CD4-positive, alpha-beta T cell (primary cell): ENCODE results near the gene CXCL16. TPM values are rescaled to one million over a fixed set of nuclear protein-coding genes. Genes with fewer than 3 reads are reported as not detected.

Experiments used
- ATAC-seq: fragments of 200-7000 bp; cut with Tn5 transposase; one replicate; pipeline ENCODE4 v1.10.0; 2022; ENCODE audit warnings: mild to moderate bottlenecking; ENCODE audit not compliant: poor library complexity
- CTCF ChIA-PET: fragments of 350-600 bp; sonication (Branson Sonifier 250); formaldehyde crosslinking; loops from one replicate; lab custom pipeline; 2021; ENCODE audit warnings: antibody characterized with exemption, inconsistent platforms; lab: Charles Lee
- POLR2A ChIA-PET: fragments of 350-600 bp; sonication (Branson Sonifier 250); formaldehyde crosslinking; loops from one replicate; lab custom pipeline; 2021; ENCODE audit warnings: antibody characterized with exemption, inconsistent platforms; lab: Charles Lee
- DNase-seq, 14 experiments: peaks; one replicate each; pipeline ENCODE4 v3.0.0-alpha.2; 2013 to 2020; ENCODE audit warnings: mixed read lengths in 2 of 14
- H3K27ac ChIP-seq, 2 donors: one replicate each; pipeline versions ENCODE4 v1.5.1 to v1.7.0; 2013; ENCODE audit warnings: low read length in 2 of 2, low read depth in 1 of 2, mild to moderate bottlenecking in 1 of 2
- H3K27me3 ChIP-seq, 2 experiments: 1 replicate in 1 of 2; 2 replicates in 1 of 2; pipeline versions ENCODE4 v1.6.1 to v1.7.0; 2013; ENCODE audit warnings: low read length in 2 of 2, control low read depth in 1 of 2, mild to moderate bottlenecking in 1 of 2, moderate library complexity in 1 of 2; ENCODE audit not compliant: insufficient read depth in 2 of 2, control insufficient read depth in 1 of 2
- H3K36me3 ChIP-seq: one replicate; pipeline ENCODE4 v1.6.1; 2013; ENCODE audit warnings: low read length, control low read depth; ENCODE audit not compliant: insufficient read depth
- H3K4me1 ChIP-seq: one replicate; pipeline ENCODE4 v1.6.1; 2013; ENCODE audit warnings: low read length, control low read depth; ENCODE audit not compliant: insufficient read depth
- H3K4me3 ChIP-seq: one replicate; pipeline ENCODE4 v1.5.1; 2013; ENCODE audit warnings: mild to moderate bottlenecking, low read length, moderate library complexity
- H3K9me3 ChIP-seq, 2 experiments: 1 replicate in 1 of 2; 2 replicates in 1 of 2; pipeline versions ENCODE4 v1.6.1 to v1.7.0; 2013; ENCODE audit warnings: low read length in 2 of 2, mild to moderate bottlenecking in 2 of 2, control low read depth in 1 of 2, moderate library complexity in 1 of 2; ENCODE audit not compliant: control insufficient read depth in 1 of 2, insufficient read depth in 1 of 2
- H3K27ac Mint-ChIP-seq: one replicate; pipeline ENCODE4 v1.8.0; 2020; ENCODE audit warnings: mixed read lengths
- H3K27me3 Mint-ChIP-seq: one replicate; pipeline ENCODE4 v1.8.0; 2021; ENCODE audit warnings: mixed read lengths
- H3K36me3 Mint-ChIP-seq: one replicate; pipeline ENCODE4 v1.8.0; 2021; ENCODE audit warnings: low read depth, mixed read lengths
- H3K4me1 Mint-ChIP-seq: one replicate; pipeline ENCODE4 v1.8.0; 2021; ENCODE audit warnings: low read depth, mixed read lengths
- H3K4me3 Mint-ChIP-seq: one replicate; pipeline ENCODE4 v1.8.0; 2020; ENCODE audit warnings: mild to moderate bottlenecking, mixed read lengths
- H3K9me3 Mint-ChIP-seq: one replicate; pipeline ENCODE4 v1.8.0; 2020; ENCODE audit warnings: mixed read lengths
- CTCF ChIP-seq: fragments of 200-600 bp; IDR thresholded peaks from one replicate; pipeline ENCODE4 v1.8.0; 2022; ENCODE audit warnings: antibody characterized with exemption, mild to moderate bottlenecking
- intact Hi-C, 2 experiments: fragments of 100-400 bp; cut with DNase I in 1 of 2; cut with micrococcal nuclease in 1 of 2; formaldehyde crosslinking; loops; one replicate each; pipeline versions ENCODE4 v1.15.1 to v1.9.0; 2023 to 2025; cut with DNase I, micrococcal nuclease
- total RNA-seq, 174 experiments: library from RNA in 2 of 174; stranded (reverse) in 2 of 174; gene quantifications; one replicate each; pipeline ENCODE4 v1.2.3 and lab custom pipeline; 2021 to 2026

Gene CXCL16
- total RNA-seq, 2 experiments from 2014 or later: 24.8 to 25.8 TPM

GRCh38 chr17:4740025-4740351 lies 260 bp upstream of the CXCL16 start:
- DNase-seq (no peak), ATAC-seq (no peak)
- Histone ChIP-seq H3K27ac (no peak overlapping the region), H3K4me3 (peak overlapping the region; percentile 72), H3K27me3 (peaks cover 6 to 22% of the 10 kb centered on the region in 2 experiments), H3K9me3 (peaks cover 0 to 5% of the 10 kb centered on the region in 2 experiments), H3K4me1 (peaks cover 29% of the 10 kb centered on the region), H3K36me3 (no peaks in the 10 kb centered on the region)
- Mint-ChIP-seq H3K4me1 (peaks cover 23% of the 10 kb centered on the region), H3K27ac (peak overlapping the region; percentile 73), H3K4me3 (peak overlapping the region; percentile 88), H3K27me3 (peaks cover 26% of the 10 kb centered on the region), H3K9me3 (no peaks in the 10 kb centered on the region), H3K36me3 (peaks cover 3% of the 10 kb centered on the region)
- POLR2A ChIA-PET: interaction anchor here (0.7 to 1.7 kb wide), 4 partner anchors 8 to 56 kb away, joined by 3 to 4 read pairs (median 4); partner anchors contain the start of gene PSMB6
- intact Hi-C loops: no loop called here
- CTCF ChIA-PET: interaction anchor here (1.0 to 1.8 kb wide), 2 partner anchors 30 kb away, joined by 3 to 10 read pairs; partner anchors contain the start of gene ARRB2
- no peak for TF ChIP-seq CTCF

DNA sequence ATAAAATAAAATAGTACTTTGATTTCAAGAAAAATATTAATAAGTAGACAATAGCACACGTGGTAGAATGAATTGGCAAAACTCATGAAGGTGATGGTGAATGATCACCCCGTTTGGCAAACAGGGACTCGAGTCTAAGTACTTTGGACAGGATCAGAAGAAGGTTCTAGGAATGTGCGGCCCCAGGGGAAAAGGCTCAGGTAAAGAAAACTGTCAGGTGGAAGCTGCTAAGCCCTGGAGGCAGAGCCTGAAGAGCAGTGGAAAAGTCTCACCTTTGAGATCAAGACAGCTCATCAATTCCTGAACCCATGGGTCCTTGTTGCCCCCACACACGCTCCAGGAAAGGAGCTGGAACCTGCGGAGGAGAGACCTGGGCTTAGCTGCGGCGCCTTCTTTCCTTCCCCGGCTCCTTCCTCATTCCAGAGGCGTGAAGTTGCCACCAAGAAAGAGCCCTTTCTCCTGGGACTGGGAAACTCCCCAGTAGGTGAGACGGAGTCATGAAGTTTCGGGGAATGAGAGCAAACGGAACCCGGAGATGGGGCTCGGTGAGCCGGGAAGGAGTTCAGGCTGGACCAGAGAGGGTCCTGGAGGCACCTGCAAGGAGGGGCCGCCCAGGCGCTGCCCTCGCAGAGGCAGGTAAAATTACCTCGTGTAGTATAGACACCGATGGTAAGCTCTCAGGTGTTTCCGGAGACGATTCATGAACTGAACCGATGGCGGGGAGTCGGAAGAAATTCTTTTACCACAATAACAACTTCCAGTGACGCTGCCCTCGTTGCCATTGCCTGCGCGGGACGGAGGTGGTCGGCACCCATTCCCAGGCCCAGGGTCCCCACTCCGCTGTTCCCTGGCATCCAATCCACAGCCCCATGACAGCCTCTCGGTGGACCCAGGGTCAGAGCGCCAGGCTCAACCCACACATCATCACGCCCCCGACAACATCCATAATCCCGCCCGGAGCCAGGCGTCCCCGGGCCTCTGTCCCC lies 1.3 kb downstream of the CXCL16 start:
- peak in 7 of 14 experiments; percentile 18 to 68 (median 35) for DNase-seq
- CTCF ChIA-PET: interaction anchor here (1.7 to 1.8 kb wide), 2 partner anchors 28 to 52 kb away, joined by 6 to 10 read pairs; partner anchors contain the start of gene ARRB2
- peaks cover 26% of the 10 kb centered on the region for H3K4me1 ChIP-seq
- intact Hi-C loops: loop anchor here in 1 of 2 experiments (5.0 kb wide), 1 partner anchor 36 kb away; the partner anchor contains the start of gene PELP1
- Mint-ChIP-seq H3K4me1 (peaks cover 23% of the 10 kb centered on the region), H3K36me3 (peaks cover 6% of the 10 kb centered on the region), H3K4me3 (peak overlapping the region; percentile 97), H3K9me3 (no peaks in the 10 kb centered on the region), H3K27ac (peak overlapping the region; percentile 89), H3K27me3 (peaks cover 25% of the 10 kb centered on the region)
- H3K27me3 ChIP-seq: peaks cover 6 to 20% of the 10 kb centered on the region in 2 experiments
- peak; percentile 61 for ATAC-seq
- H3K27ac ChIP-seq: no peak overlapping the region
- H3K36me3 ChIP-seq: no peaks in the 10 kb centered on the region
- POLR2A ChIA-PET: interaction anchor here (0.6 to 1.5 kb wide), 10 partner anchors 10 to 229 kb away, joined by 3 to 6 read pairs (median 3); partner anchors contain the start of genes ARRB2 and C17orf107
- H3K4me3 ChIP-seq: peak overlapping the region; percentile 72
- TF ChIP-seq CTCF: no peak
- peaks cover 0 to 5% of the 10 kb centered on the region in 2 experiments for H3K9me3 ChIP-seq

DNA sequence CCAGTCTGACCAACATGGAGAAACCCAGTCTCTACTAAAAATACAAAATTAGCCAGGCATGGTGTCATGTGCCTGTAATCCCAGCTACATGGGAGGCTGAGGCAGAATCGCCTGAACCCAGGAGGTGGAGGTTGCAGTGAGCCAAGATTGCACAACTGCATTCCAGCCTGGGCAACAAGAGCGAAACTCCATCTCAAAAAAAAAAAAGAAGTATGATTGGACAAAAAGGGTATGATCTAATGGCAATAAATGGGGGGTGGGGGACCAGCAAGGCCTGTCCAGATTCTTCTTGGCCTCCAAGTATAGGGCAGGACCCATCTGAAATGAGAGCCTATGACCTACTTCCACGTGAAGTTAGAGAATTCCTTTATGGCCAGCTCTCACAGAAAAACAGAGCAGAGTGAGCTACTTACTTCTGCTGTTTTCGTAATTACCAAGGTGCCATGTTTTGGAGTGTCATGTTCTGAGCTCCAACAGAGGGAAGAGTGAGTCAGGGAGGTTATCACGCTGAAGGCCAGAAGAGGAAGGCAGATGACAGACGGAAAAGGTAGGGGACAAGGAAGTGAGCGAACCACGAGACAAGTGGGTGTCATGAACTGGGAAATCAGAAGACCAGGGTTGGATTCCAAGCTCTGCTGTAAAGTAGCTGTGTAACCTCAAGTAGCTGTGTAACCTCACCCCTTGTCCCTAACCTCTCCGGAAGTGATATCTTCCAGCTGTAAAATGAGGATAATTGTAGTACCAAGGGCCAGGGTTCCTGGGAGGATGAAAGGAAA lies 3.7 kb downstream of the CXCL16 start:
- Histone ChIP-seq H3K36me3 (no peaks in the 10 kb centered on the region), H3K9me3 (peaks cover 0 to 5% of the 10 kb centered on the region in 2 experiments), H3K27ac (no peak overlapping the region), H3K4me1 (peaks cover 45% of the 10 kb centered on the region), H3K27me3 (peaks cover 6 to 20% of the 10 kb centered on the region in 2 experiments), H3K4me3 (no peak overlapping the region)
- ChIA-PET CTCF (interaction anchor here (0.9 to 1.6 kb wide), 2 partner anchors 26 to 54 kb away, joined by 3 to 8 read pairs; partner anchors contain the start of gene ARRB2), POLR2A (interaction anchor here (0.9 kb wide), 1 partner anchor 54 kb away, joined by 4 read pairs; no protein-coding TSS in a partner anchor)
- Mint-ChIP-seq H3K4me3 (peak overlapping the region; percentile 70), H3K27me3 (peaks cover 18% of the 10 kb centered on the region), H3K4me1 (peaks cover 31% of the 10 kb centered on the region), H3K27ac (peak overlapping the region; percentile 25), H3K36me3 (peaks cover 11% of the 10 kb centered on the region), H3K9me3 (no peaks in the 10 kb centered on the region)
- ATAC-seq (no peak), DNase-seq (peak in 2 of 14 experiments; percentile 63 to 73)
- intact Hi-C loops: loop anchor here in 1 of 2 experiments (5.0 kb wide), 1 partner anchor 34 kb away; the partner anchor contains the start of gene PELP1
- no peak for TF ChIP-seq CTCF
